GM19099 (cell line): Measurements from ENCODE around the gene POLR2A.

ENCODE experiments used
- POLR2A ChIP-seq: IDR thresholded peaks from 3 replicates; pipeline ENCODE4 v1.6.1; 2011; ENCODE audit warnings: low read depth; ENCODE audit not compliant: insufficient read length; ENCODE audit errors: extremely low read depth

POLR2A gene

DNA sequence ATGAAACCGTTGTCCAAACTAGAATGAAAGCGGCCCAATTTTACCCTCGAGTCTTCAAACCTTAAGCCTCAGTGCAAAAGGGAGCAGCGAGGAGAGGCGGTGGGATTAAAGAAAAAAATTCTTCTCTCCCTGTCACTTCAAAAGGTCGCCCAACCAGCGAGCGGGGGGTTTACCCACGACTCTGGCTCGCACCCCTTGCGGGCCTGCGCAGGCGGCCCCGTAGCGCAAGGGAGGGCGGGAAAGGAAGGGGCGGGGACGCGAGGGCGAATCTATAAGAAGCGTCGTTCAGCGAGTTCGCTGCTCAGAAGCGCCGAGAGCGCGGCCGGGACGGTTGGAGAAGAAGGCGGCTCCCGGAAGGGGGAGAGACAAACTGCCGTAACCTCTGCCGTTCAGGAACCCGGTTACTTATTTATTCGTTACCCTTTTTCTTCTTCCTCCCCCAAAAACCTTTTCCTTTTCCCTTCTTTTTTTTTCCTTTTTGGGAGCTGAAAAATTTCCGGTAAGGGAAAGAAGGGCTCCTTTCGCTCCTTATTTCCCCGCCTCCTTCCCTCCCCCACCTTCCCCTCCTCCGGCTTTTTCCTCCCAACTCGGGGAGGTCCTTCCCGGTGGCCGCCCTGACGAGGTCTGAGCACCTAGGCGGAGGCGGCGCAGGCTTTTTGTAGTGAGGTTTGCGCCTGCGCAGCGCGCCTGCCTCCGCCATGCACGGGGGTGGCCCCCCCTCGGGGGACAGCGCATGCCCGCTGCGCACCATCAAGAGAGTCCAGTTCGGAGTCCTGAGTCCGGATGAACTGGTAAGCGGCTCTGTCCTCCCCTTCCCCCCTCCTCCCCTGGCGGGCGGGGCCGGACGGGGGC lies at the start of gene POLR2A:
Gene POLR2A, plus strand, starts transcription at position 300 of the 852 bp plus-strand sequence.
- peak; percentile 100 for TF ChIP-seq POLR2A

DNA sequence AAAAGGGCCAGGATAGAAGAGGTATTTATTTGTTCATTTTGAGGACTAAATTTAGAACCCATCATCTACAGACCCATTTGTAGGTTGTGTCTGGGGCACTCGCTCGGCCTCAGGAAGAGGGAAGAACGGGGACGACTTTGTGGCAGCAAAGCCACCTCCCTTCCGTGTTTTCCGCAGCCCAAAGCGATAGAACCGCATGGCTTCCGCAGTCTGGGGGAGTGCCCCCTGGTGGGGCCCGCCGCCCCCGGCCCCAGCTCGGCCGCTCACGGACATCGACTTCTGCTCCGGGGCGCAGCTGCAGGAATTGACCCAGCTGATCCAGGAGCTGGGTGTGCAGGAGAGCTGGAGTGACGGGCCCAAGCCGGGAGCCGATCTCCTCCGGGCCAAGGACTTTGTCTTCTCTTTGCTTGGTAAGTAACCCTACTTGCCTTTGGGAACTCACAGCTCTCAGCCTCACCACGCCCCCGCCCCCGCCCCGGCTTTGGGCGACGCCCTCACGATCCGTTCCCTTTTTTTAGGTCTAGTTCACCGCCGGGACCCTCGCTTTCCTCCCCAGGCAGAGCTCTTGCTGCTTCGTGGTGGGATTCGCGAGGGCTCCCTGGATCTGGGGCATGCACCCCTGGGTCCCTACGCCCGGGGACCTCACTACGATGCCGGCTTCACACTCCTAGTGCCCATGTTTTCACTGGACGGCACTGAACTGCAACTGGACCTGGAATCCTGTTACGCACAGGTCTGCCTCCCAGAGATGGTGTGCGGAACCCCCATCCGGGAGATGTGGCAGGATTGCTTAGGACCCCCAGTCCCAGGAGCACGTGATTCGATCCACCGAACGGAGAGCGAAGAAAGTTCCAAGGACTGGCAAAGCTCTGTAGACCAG lies 48.2 kb upstream of the POLR2A start:
- TF ChIP-seq POLR2A, result no peak

DNA sequence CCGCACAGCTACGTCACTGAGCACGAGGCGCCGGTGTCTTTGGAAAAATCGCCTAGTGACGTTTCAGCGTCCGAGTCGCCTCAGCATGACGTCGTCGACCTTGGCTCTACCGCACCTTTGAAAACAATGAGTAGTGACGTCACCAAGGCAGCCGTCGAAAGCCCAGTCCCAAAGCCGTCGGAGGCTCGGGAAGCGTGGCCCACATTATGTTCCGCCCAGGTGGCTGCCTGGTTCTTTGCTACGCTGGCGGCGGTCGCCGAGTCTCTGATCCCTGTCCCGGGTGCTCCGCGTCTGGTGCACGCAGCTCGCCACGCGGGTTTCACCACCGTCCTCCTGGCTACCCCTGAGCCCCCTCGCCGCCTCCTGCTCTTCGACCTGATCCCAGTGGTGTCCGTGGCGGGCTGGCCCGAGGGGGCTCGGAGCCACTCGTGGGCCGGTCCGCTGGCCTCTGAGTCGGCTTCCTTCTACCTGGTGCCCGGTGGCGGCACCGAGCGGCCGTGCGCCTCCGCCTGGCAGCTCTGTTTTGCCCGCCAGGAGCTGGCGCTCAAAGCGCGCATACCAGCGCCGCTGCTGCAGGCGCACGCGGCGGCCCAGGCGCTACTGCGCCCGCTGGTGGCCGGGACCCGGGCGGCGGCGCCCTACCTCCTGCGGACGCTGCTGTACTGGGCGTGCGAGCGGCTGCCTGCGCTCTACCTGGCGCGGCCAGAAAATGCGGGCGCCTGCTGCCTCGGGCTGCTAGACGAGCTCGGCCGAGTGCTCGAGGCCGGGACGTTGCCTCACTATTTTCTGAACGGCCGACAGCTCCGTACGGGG lies 47.4 kb upstream of the POLR2A start:
- no peak for TF ChIP-seq POLR2A

DNA sequence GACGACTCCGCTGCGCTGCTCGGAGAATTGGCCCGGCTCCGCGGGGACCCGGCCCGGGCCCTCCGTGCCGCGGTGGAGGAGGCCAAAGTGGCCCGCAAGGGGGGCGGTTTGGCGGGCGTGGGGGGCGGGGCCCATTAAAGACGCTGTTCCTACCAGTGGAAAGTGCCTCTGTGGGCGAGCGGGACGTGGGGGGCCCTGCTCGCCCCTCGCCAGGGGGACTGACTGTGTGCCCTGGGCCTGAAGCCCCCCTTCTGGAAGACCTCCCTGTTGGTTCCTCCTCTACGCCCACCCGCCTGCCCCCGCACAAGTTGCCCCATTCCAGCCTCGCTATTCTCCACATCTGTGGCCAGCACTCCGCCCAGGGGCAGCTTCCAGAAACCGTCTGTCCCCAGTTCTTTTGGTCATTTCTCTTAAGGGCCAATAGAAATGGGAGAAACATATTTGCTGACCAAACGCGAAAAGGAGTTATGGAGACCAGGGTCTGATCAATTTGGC lies 46.8 kb upstream of the POLR2A start:
- TF ChIP-seq POLR2A, result no peak

DNA sequence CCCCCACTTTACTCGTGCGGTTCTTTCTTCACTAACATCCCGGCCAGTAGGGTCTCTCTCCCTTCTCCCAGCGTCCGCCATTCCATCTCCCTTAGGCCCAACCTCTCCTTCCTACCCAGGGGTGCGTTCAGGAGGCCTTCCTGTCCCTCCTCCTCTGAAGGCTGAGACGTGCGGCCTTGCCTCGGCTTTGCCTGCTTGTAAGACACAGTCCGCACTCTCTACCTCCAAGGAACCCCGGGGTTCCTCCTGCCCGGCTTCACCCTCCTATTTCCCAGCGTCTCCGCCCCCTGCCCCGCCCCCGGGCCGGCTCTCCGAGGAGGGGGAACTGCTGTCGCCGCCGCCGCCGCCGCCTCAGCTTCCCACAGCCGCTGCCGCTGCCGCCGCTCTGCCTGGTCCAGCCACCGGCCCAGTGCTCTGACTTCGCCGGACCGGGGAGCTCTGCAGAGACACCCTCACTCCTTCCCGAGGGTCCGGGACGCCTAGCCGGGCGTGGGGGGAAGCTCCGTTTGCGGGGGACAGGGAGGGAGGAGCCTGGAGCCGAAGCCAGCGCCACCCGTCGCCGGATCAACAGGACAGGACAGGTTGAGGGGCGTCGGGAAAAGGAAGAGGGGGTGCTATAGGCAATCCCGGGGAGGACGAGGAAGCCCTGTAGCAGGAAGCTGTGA lies 46.1 kb upstream of the POLR2A start:
- no peak for TF ChIP-seq POLR2A

DNA sequence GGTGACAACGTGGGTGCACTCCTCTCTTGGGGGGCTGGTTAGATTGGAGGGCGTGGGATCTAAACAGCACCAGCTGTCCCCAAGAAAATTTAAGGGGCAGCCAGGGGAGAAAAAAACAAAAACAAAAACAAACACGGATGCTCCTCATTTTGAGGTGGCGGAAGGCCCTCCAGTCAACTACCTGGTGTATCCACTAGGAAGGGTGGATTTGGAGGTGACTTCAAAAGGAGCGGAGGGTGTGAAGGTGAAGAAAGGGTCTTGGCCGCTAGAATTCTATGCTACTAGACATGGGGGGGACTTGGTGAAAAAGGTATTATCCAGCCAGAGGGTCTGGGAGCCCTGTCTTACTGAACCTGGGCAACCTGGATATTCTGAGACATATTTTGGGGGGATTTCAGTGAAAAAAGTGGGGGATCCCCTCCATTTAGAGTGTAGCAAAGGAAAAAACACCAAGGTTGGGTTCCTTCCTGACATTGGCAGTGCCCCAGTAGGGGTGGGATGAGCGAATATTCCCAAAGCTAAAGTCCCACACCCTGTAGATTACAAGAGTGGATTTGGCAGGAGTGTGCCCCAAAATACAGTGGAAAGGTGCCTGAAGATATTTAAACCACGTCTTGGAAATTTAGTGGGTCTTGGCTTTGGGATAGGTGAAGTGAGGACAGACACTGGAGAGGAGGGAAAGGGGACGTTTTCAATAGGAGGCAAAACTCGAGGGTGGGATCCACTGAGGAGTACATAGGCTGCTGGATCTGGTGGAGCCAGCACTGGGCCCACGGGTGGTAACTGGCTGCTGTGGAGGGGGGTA lies 45.3 kb upstream of the POLR2A start:
- no peak for TF ChIP-seq POLR2A

DNA sequence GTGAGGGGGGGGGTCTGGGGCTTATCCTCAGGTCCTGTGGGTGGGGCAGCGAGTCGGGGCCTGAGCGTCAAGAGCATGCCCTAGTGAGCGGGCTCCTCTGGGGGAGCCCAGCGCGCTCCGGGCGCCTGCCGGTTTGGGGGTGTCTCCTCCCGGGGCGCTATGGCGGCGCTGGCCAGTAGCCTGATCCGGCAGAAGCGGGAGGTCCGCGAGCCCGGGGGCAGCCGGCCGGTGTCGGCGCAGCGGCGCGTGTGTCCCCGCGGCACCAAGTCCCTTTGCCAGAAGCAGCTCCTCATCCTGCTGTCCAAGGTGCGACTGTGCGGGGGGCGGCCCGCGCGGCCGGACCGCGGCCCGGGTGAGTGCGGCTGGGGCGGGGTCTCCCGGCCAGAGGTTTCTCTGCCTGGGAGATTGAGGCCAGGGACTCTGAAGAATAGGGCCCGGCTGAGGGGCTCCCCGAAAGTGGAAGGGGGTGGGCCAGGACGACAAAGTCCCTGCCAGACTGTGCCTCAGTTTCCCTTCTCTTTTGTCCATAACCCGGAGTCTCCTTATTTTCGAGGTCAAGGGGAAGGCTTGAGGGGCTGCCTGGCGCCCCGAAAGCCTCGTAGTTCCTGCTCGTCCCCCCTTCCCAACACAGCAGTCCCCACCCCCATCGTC lies 44.6 kb upstream of the POLR2A start, which contains the start of gene FGF11:
Gene FGF11, plus strand, starts transcription at position 51 of the 651 bp plus-strand sequence. Its CDS starts 109 bp downstream, at position 160.
- TF ChIP-seq POLR2A, result no peak

DNA sequence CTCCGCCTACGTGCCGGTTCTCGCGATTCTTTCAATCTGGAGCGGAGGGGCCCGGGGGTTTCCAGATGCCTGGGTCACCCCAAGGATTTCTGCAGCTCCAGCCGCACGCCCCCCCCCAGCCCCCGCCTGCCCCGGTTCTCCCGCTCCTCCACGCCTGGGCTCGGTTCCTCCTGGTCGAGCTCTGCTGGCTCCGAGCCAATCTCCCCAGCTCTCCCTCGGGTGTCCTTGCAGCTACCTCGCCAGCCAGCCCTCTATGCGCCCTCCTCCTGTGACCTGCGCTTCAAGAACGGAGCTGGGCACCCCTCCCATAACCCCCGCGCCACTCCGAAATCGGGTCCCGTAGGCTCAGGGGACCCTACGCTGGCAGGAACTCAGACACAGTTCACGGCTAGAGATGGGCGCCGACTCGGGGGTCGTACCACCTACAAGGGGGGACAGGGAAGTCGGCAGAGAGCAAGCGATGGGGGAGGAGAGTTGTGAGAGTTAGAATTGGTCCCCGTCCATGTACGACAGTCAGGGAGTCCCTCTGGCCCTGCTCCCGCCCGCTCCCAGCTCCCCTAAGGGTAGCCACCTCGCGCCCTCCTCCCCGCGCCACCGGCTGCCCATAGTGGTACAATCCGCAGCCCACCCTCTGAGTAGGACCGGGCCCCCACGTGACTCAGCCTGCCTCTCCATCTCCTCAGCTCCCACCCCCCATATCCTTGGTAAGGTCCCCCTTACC lies 43.9 kb upstream of the POLR2A start:
- no peak for TF ChIP-seq POLR2A

DNA sequence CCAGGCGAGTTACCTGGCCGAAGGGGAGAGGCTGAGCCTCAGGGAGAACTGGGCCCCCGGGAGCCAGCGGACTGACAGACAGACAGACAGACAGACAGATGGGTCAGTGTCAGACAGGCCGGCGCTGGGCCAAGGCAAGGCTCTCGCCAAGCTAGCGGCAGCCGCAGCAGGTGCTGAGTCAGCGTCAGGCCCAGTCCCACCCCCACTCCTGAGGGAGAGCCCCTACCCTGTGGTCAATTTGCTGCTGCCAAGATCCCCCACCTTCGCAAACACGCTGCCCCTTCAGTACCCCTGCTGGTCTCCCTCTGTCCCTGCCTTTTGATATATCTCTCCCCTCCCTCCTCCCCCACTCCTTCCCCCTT lies 43.4 kb upstream of the POLR2A start:
- TF ChIP-seq POLR2A, result peak; percentile 22

DNA sequence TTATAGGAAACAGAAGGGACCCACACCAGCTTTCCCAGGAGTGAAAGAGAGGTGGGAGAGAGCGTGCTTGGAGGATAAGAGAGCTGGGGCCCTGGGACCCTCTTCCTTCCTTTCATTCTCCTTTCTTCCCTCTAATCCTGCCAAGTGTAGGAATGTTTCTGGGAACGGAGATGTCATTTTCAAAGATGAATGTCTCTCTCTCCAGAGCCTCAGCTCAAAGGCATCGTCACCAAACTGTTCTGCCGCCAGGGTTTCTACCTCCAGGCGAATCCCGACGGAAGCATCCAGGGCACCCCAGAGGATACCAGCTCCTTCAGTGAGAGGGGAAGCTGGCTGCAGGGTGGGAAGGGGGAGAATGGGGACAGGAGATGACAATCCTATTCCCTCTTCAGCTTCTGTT lies 42.9 kb upstream of the POLR2A start:
- no peak for TF ChIP-seq POLR2A

DNA sequence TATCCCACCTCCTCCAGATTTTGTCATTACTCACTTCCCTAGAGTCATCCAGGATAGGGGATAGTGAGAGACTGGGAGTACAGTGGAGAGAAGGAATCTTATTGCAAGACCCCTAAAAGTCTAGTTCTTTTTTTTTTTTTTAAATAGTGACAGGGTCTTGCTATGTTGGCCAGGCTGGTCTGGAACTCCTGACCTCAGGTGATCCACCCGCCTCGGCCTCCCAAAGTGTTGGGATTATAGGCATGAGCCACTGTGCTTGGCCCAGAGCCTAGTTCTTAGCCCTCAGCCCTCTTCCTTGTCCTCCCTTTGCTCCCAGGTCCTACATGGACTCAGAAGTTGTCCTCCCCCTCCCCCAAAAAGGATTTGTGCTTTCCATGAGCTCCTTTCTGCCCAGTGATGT lies 42.0 kb upstream of the POLR2A start:
- no peak for TF ChIP-seq POLR2A
